PFSK-1 (cell line): Measurements from ENCODE around the gene MRPS18A.

Source experiments
- FOXP2 ChIP-seq: optimal IDR thresholded peaks from 2 replicates; pipeline ENCODE3; 2011; ENCODE audit warnings: borderline replicate concordance, control low read depth, inconsistent platforms; ENCODE audit not compliant: insufficient read depth; ENCODE audit errors: extremely low read length, extremely low read depth
- POLR2AphosphoS5 ChIP-seq: IDR thresholded peaks from 2 replicates; pipeline ENCODE4 v1.6.1; 2012; ENCODE audit warnings: low read depth, mild to moderate bottlenecking, control low read depth, low read length, moderate library complexity
- SIN3A ChIP-seq: IDR thresholded peaks from 2 replicates; pipeline ENCODE4 v1.6.1; 2012; ENCODE audit warnings: mild to moderate bottlenecking, low read length, moderate library complexity, borderline replicate concordance; ENCODE audit not compliant: insufficient read depth
- TAF1 ChIP-seq: IDR thresholded peaks from 2 replicates; pipeline ENCODE4 v1.6.1; 2012; ENCODE audit warnings: low read length, control low read depth, borderline replicate concordance; ENCODE audit not compliant: insufficient read depth
- TF ChIP-seq, protein P1 (sequence below), 2 experiments: IDR thresholded peaks; 2 replicates each; pipeline versions ENCODE4 v1.6.1 to v1.8.0; 2011 to 2012; ENCODE audit warnings: low read depth in 2 of 2, low read length in 2 of 2, control low read depth in 1 of 2, inconsistent platforms in 1 of 2, mild to moderate bottlenecking in 1 of 2, moderate library complexity in 1 of 2; ENCODE audit not compliant: insufficient read depth in 1 of 2

MRPS18A gene

DNA sequence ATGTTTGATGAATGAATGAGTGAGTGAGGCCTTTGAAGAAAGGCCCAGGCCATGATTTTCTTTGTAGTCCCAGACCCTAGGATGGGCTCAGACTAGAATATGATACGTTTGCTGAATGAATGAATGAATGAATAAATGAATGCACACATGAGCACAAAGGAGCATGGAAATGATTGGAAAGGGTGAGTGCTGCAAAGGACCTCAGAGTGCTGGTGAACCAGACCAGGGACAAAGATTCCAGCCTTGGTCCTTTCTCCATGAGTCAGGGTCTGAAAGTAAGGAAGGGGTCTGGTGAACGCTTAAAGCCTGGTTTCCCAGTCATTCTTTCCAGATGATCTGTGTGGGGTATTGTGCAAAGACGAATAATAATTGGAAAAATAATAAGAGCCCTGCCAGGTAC, 40.0 kb upstream of the MRPS18A start:
- TF ChIP-seq FOXP2 (no peak), SIN3A (no peak)
- TF ChIP-seq, protein P1, sequence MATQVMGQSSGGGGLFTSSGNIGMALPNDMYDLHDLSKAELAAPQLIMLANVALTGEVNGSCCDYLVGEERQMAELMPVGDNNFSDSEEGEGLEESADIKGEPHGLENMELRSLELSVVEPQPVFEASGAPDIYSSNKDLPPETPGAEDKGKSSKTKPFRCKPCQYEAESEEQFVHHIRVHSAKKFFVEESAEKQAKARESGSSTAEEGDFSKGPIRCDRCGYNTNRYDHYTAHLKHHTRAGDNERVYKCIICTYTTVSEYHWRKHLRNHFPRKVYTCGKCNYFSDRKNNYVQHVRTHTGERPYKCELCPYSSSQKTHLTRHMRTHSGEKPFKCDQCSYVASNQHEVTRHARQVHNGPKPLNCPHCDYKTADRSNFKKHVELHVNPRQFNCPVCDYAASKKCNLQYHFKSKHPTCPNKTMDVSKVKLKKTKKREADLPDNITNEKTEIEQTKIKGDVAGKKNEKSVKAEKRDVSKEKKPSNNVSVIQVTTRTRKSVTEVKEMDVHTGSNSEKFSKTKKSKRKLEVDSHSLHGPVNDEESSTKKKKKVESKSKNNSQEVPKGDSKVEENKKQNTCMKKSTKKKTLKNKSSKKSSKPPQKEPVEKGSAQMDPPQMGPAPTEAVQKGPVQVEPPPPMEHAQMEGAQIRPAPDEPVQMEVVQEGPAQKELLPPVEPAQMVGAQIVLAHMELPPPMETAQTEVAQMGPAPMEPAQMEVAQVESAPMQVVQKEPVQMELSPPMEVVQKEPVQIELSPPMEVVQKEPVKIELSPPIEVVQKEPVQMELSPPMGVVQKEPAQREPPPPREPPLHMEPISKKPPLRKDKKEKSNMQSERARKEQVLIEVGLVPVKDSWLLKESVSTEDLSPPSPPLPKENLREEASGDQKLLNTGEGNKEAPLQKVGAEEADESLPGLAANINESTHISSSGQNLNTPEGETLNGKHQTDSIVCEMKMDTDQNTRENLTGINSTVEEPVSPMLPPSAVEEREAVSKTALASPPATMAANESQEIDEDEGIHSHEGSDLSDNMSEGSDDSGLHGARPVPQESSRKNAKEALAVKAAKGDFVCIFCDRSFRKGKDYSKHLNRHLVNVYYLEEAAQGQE (IDR thresholded peaks at IDR 0.05; ENCODE audit: insufficient read depth in 1 of 2, low read depth in 2 of 2, low read length in 2 of 2): no peak

- no peak for TF ChIP-seq SIN3A
- TF ChIP-seq FOXP2: no peak
- TF ChIP-seq, protein P1 (IDR thresholded peaks at IDR 0.05; ENCODE audit: insufficient read depth in 1 of 2, low read depth in 2 of 2, low read length in 2 of 2): no peak
- TF ChIP-seq TAF1: no peak
- TF ChIP-seq POLR2AphosphoS5: no peak
These were observed 38.3 kb upstream of the MRPS18A start for GRCh38 chr6:43725643-43726580.

DNA sequence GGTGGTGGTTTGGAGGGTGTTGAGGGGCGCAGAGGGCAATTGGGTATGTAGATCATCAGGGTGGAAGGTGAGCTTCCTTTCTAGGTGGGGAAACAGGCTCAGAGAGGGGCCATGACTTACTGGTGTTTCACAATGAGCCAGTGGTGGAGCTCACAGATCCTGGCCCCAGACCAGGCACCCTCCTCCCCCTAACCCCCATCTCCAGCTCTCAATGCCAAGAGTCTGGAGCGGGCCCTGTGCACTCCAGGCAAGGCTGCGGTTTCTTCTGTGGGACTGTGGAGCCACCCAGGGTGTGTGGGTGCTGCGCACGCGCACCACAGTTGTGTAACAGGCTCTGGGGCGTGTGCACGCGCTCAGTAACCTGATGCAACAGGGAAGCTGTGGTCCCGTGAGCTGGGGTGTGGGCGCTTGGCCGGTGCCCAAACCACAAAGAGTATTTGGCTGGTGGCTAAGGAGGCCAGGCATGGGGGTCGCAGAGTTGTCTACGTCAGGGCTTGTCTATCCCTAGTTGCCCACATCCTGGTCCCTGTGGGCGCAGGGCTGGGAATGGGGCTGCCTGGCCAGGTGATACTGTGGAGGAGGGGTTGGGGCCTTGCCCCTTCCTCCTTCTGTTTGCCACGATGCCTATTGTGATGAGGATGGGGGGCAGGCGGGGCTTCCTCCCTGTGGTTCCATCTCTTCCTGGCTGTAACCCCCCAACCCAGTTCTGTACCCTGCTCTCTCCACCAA, 37.5 kb upstream of the MRPS18A start:
- peak; percentile 94 for TF ChIP-seq FOXP2
- no peak for TF ChIP-seq SIN3A
- no peak for TF ChIP-seq POLR2AphosphoS5
- TF ChIP-seq TAF1: no peak
- TF ChIP-seq, protein P1 (IDR thresholded peaks at IDR 0.05; ENCODE audit: insufficient read depth in 1 of 2, low read depth in 2 of 2, low read length in 2 of 2): no peak

DNA sequence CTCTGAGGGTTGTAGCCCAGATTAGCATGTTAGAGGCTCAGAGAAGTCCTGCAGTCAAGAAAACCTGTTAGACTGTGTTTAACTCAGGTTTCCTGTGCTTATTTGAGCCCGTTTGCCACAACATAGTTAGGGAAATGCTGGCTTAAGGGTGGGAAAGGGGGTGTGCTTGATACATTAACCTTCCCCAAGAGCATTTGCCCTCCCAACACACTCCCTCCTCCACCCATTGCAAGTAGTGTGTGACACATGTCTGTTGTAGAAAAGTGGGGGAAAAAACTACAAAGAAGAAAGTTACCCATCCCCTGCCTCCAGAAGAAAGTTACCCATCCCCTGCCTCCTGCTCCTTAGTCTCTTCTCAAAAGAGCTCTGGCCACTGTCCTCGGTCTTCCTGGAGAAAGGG, 36.8 kb upstream of the MRPS18A start:
- TF ChIP-seq, protein P1 (IDR thresholded peaks at IDR 0.05; ENCODE audit: insufficient read depth in 1 of 2, low read depth in 2 of 2, low read length in 2 of 2): no peak
- TF ChIP-seq TAF1 (no peak), SIN3A (no peak), FOXP2 (no peak), POLR2AphosphoS5 (no peak)
